AG20443 (cell line): Measurements from ENCODE around the gene RCCD1.
A peak's percentile ranks its signal among the peaks of the same experiment; 100 is the strongest.

Source experiments
- DNase-seq: peaks from one replicate; pipeline ENCODE4 v3.0.0; 2012; ENCODE audit warnings: low spot score, mixed read lengths

Gene RCCD1

GRCh38 chr15:90966262-90966661 is 11.6 kb downstream of the RCCD1 start:
- no peak for DNase-seq

GRCh38 chr15:90967206-90967605 is 12.5 kb downstream of the RCCD1 start:
- DNase-seq = no peak

GRCh38 chr15:90968434-90968833 is 13.8 kb downstream of the RCCD1 start:
- DNase-seq = no peak

- no peak for DNase-seq
Measured at GRCh38 chr15:90970274-90970673, 15.6 kb downstream of the RCCD1 start.

GRCh38 chr15:90972133-90972532 is 17.4 kb downstream of the RCCD1 start:
- DNase-seq = no peak

- no peak for DNase-seq
Measured at GRCh38 chr15:90974216-90974615, 19.5 kb downstream of the RCCD1 start.

GRCh38 chr15:90979582-90979981 is 24.9 kb downstream of the RCCD1 start:
- DNase-seq = no peak

GRCh38 chr15:90981681-90982080 is 27.0 kb downstream of the RCCD1 start:
- DNase-seq = no peak

- no peak for DNase-seq
Measured at GRCh38 chr15:90982135-90982534, 27.5 kb downstream of the RCCD1 start.

GRCh38 chr15:90986790-90987507 is 32.3 kb downstream of the RCCD1 start:
- DNase-seq = no peak

- DNase-seq = no peak
Measured at GRCh38 chr15:90987561-90988141, 33.0 kb downstream of the RCCD1 start.

- no peak for DNase-seq
Measured at GRCh38 chr15:90988296-90988695, 33.6 kb downstream of the RCCD1 start.

- DNase-seq = no peak
Measured at GRCh38 chr15:90989040-90989768, 34.5 kb downstream of the RCCD1 start.

GRCh38 chr15:90990446-90990845 is 35.8 kb downstream of the RCCD1 start:
- no peak for DNase-seq

- no peak for DNase-seq
Measured at GRCh38 chr15:90991587-90992285, 37.1 kb downstream of the RCCD1 start.

- peak; percentile 36 for DNase-seq
Measured at GRCh38 chr15:90994059-90994416, 39.4 kb downstream of the RCCD1 start.

GRCh38 chr15:90994417-90995311 is 40.0 kb downstream of the RCCD1 start, which contains the start of gene PRC1:
Gene PRC1 (minus strand): TSS chr15:90994535. CDS start chr15:90994417, 118 bp downstream.
- peak; percentile 100 for DNase-seq

GRCh38 chr15:90998737-90999136 is 44.1 kb downstream of the RCCD1 start:
- DNase-seq = no peak

- DNase-seq = no peak
Measured at GRCh38 chr15:91001209-91001608, 46.5 kb downstream of the RCCD1 start.

- no peak for DNase-seq
Measured at GRCh38 chr15:91007266-91007665, 52.6 kb downstream of the RCCD1 start.
